ENCODE data around the gene HAUS2.
A peak's percentile ranks its signal among the peaks of the same experiment; 100 is the strongest.

GRCh38 chr15:42604894-42605744, 56.5 kb downstream of the HAUS2 start:
- TF ChIP-seq CTCF (IDR thresholded peaks at IDR 0.05; ENCODE audit: low read depth, low read length) (no peak), MAX (IDR thresholded peaks at IDR 0.05; ENCODE audit: low read depth, low read length) (peak; percentile 68), POLR2A (IDR thresholded peaks at IDR 0.05; ENCODE audit: extremely low read depth, insufficient read length) (no peak)

Measured in NB4 (cell line).